HepG2 (cell line): ENCODE measurements around the gene MUC15. TPM values are rescaled to one million over a fixed set of nuclear protein-coding genes. Genes with fewer than 3 reads are reported as not detected.

ENCODE experiments used
- ATAC-seq: fragments of 200-7000 bp; cut with Tn5 transposase; 3 replicates; pipeline ENCODE4 v1.9.1; 2020; ENCODE audit warnings: mild to moderate bottlenecking, moderate library complexity
- BruUV-seq: library from RNA; stranded (reverse); fragments of 400-500 nt; replicated peaks from 2 replicates; lab custom pipeline; 2021; lab: Mats Ljungman, UMichigan
- CTCF ChIA-PET: fragments of 300-600 bp; formaldehyde crosslinking; extraction: SDS; loops from one replicate; lab custom pipeline; 2021; ENCODE audit warnings: low total read pairs, inconsistent platforms, low intra/inter-chr PET ratio; lab: Yijun Ruan, JAX
- POLR2A ChIA-PET: fragments of 350-600 bp; sonication (Branson Sonifier 250); formaldehyde crosslinking; loops from one replicate; lab custom pipeline; 2020; ENCODE audit warnings: antibody characterized with exemption, inconsistent platforms; lab: Yijun Ruan, JAX
- DNase-seq: peaks from one replicate; pipeline ENCODE4 v3.0.0-alpha.2; 2015; ENCODE audit warnings: low spot score
- FAIRE-seq: peaks from 3 replicates; lab custom pipeline; 2011; peaks lifted over from hg19 to GRCh38; lab: Jason Lieb, UNC
- H2AFZ ChIP-seq: one replicate; pipeline ENCODE4 v1.6.1; 2011; ENCODE audit warnings: low read length, inconsistent platforms
- H3K27ac ChIP-seq: fragments of 300-600 bp; 3 replicates; pipeline ENCODE4 v1.8.0; 2011; ENCODE audit warnings: mixed run types, mild to moderate bottlenecking, mixed read lengths, low read length, inconsistent platforms; ENCODE audit not compliant: insufficient read depth; ENCODE audit errors: extremely low read length
- H3K27me3 ChIP-seq, 2 experiments: fragments of 200-600 bp in 1 of 2; 2 replicates in 1 of 2; 3 replicates in 1 of 2; pipeline versions ENCODE4 v1.6.0 to v1.8.0; 2011; ENCODE audit warnings: low read length in 2 of 2, mild to moderate bottlenecking in 2 of 2, moderate library complexity in 2 of 2, inconsistent platforms in 1 of 2; ENCODE audit not compliant: insufficient read depth in 2 of 2, control insufficient read depth in 1 of 2
- H3K36me3 ChIP-seq, 2 experiments: fragments of 200-600 bp in 1 of 2; replicated peaks in 1 of 2; 2 replicates in 1 of 2; 3 replicates in 1 of 2; pipeline versions ENCODE4 v1.5.1 to v1.8.0; 2011; ENCODE audit warnings: low read length in 2 of 2, inconsistent platforms in 1 of 2; ENCODE audit not compliant: insufficient read depth in 2 of 2, control insufficient read depth in 1 of 2
- H3K4me1 ChIP-seq: 2 replicates; pipeline ENCODE4 v1.5.1; 2012; ENCODE audit warnings: low read length, inconsistent platforms; ENCODE audit not compliant: insufficient read depth
- H3K4me2 ChIP-seq: 2 replicates; pipeline ENCODE4 v1.6.0; 2011; ENCODE audit warnings: low read depth, low read length, inconsistent platforms
- H3K4me3 ChIP-seq, 3 experiments: fragments of 200-600 bp in 1 of 3; sonication (generic), shearing (Covaris generic) in 1 of 3; replicated peaks in 1 of 3; 2 replicates each; pipeline ENCODE4 v1.5.1; 2011 to 2016; ENCODE audit warnings: low read length in 3 of 3, inconsistent platforms in 2 of 3, low read depth in 2 of 3, mild to moderate bottlenecking in 2 of 3, control low read depth in 1 of 3, mixed read lengths in 1 of 3; ENCODE audit not compliant: insufficient read depth in 1 of 3
- H3K79me2 ChIP-seq: one replicate; pipeline ENCODE4 v1.6.1; 2011; ENCODE audit warnings: low read length, inconsistent platforms; ENCODE audit not compliant: insufficient read depth
- H3K9ac ChIP-seq: 2 replicates; pipeline ENCODE4 v1.6.0; 2011; ENCODE audit warnings: mild to moderate bottlenecking, low read depth, low read length, inconsistent platforms; ENCODE audit not compliant: insufficient read depth
- H3K9me3 ChIP-seq: 2 replicates; pipeline ENCODE4 v1.5.1; 2012; ENCODE audit warnings: mild to moderate bottlenecking, low read length
- H4K20me1 ChIP-seq: 2 replicates; pipeline ENCODE4 v1.6.0; 2011; ENCODE audit warnings: inconsistent platforms, mild to moderate bottlenecking, low read length, moderate library complexity; ENCODE audit not compliant: insufficient read depth
- AKAP8 ChIP-seq: sonication (generic); formaldehyde crosslinking; IDR thresholded peaks from 2 replicates; pipeline ENCODE4 v1.5.1; 2020; ENCODE audit warnings: mild to moderate bottlenecking, missing genetic modification reagents
- ESRRA ChIP-seq: sonication (generic); formaldehyde crosslinking; IDR thresholded peaks from 2 replicates; pipeline ENCODE4 v1.5.1; 2020; ENCODE audit warnings: mild to moderate bottlenecking, low read depth, missing genetic modification reagents
- FOXA1 ChIP-seq, 2 experiments: fragments of 450-650 bp in 1 of 2; sonication (generic) in 1 of 2; formaldehyde crosslinking in 1 of 2; IDR thresholded peaks; 2 replicates each; pipeline versions ENCODE4 v1.4.0 to v1.6.1; 2016 to 2020; ENCODE audit warnings: missing genetic modification reagents in 1 of 2
- NFKBIZ ChIP-seq: IDR thresholded peaks from 2 replicates; pipeline ENCODE4 v1.6.1; 2018; ENCODE audit warnings: missing genetic modification reagents, missing compliant biosample characterization
- NFRKB ChIP-seq: fragments of 450-650 bp; IDR thresholded peaks from 2 replicates; pipeline ENCODE4 v1.6.1; 2017
- RFXANK ChIP-seq: IDR thresholded peaks from 2 replicates; pipeline ENCODE4 v1.6.1; 2016
- SNRNP70 ChIP-seq: fragments of 200-400 bp; formaldehyde crosslinking; IDR thresholded peaks from 2 replicates; pipeline ENCODE4 v1.6.1; 2017; ENCODE audit warnings: mild to moderate bottlenecking, low read depth, low read length, moderate library complexity
- SOX6 ChIP-seq, 2 experiments: fragments of 450-650 bp in 1 of 2; sonication (generic) in 1 of 2; formaldehyde crosslinking in 1 of 2; IDR thresholded peaks; 2 replicates each; pipeline versions ENCODE4 v1.4.0 to v1.6.1; 2017 to 2020; ENCODE audit warnings: antibody characterized with exemption in 1 of 2, mild to moderate bottlenecking in 1 of 2, missing genetic modification reagents in 1 of 2
- TMF1 ChIP-seq: sonication (generic); formaldehyde crosslinking; IDR thresholded peaks from 2 replicates; pipeline ENCODE4 v1.8.1; 2022; ENCODE audit warnings: low read depth, missing genetic modification reagents
- TOE1 ChIP-seq: sonication (generic); formaldehyde crosslinking; IDR thresholded peaks from 2 replicates; pipeline ENCODE4 v1.4.0; 2020; ENCODE audit warnings: mild to moderate bottlenecking, missing genetic modification reagents
- ZBTB26 ChIP-seq: IDR thresholded peaks from 2 replicates; pipeline ENCODE4 v1.6.1; 2016; ENCODE audit warnings: missing compliant biosample characterization, missing genetic modification reagents, borderline replicate concordance
- ZNF124 ChIP-seq: sonication (generic); formaldehyde crosslinking; IDR thresholded peaks from 2 replicates; pipeline ENCODE4 v1.4.0; 2020; ENCODE audit warnings: missing genetic modification reagents
- ZNF17 ChIP-seq: sonication (generic); formaldehyde crosslinking; IDR thresholded peaks from 2 replicates; pipeline ENCODE4 v1.5.0; 2020; ENCODE audit warnings: mild to moderate bottlenecking, missing genetic modification reagents
- ZNF253 ChIP-seq: sonication (generic); formaldehyde crosslinking; IDR thresholded peaks from 2 replicates; pipeline ENCODE4 v1.8.0; 2022; ENCODE audit warnings: mild to moderate bottlenecking, missing genetic modification reagents, borderline replicate concordance
- ZNF543 ChIP-seq: sonication (generic); formaldehyde crosslinking; IDR thresholded peaks from 2 replicates; pipeline ENCODE4 v1.4.0; 2020; ENCODE audit warnings: mild to moderate bottlenecking, missing genetic modification reagents
- ZNF572 ChIP-seq: sonication (generic); formaldehyde crosslinking; IDR thresholded peaks from 2 replicates; pipeline ENCODE4 v1.5.1; 2020; ENCODE audit warnings: mild to moderate bottlenecking, missing genetic modification reagents
- ZNF720 ChIP-seq: sonication (generic); formaldehyde crosslinking; IDR thresholded peaks from 2 replicates; pipeline ENCODE4 v1.4.0; 2020; ENCODE audit warnings: missing genetic modification reagents
- ZNF781 ChIP-seq: sonication (generic); formaldehyde crosslinking; IDR thresholded peaks from 2 replicates; pipeline ENCODE4 v1.5.1; 2020; ENCODE audit warnings: borderline replicate concordance, mild to moderate bottlenecking, missing genetic modification reagents; ENCODE audit errors: not compliant biosample characterization
- WGBS: methylation state at CpG from one replicate; pipeline ENCODE4 v1.1.6; 2017; ENCODE audit warnings: low lambda C conversion rate; 5-methylcytosine and 5-hydroxymethylcytosine counted together
- in situ Hi-C: cut with HindIII; loops from 2 replicates; pipeline ENCODE4 v1.10.0; 2017; ENCODE audit warnings: low pct_unique_long_range_greater_than_20kb; ENCODE audit not compliant: extremely low pct_ligation_motif_present
- intact Hi-C: fragments of 100-400 bp; cut with micrococcal nuclease; formaldehyde crosslinking; loops from one replicate; pipeline ENCODE4 v1.10.0; 2022; ENCODE audit not compliant: unreplicated experiment
- polyA plus RNA-seq, 8 experiments: library from polyadenylated mRNA; depleted of rRNA in 3 of 8; stranded (reverse) in 7 of 8; unstranded in 1 of 8; fragments of >200 nt; fragmentation: Illumina TruSeq in 4 of 8; extraction: Trizol in 4 of 8; gene quantifications; 2 replicates each; pipeline versions ENCODE4 v1.2.1 to v1.2.3, GENCODE V29; 2011 to 2016; ENCODE audit warnings: low read depth in 4 of 8, missing spikeins in 1 of 8, mixed read lengths in 1 of 8; ENCODE audit not compliant: insufficient read depth in 1 of 8
- total RNA-seq, 5 experiments: library from RNA; depleted of rRNA; stranded (reverse); fragments of >200 nt; fragmentation: Illumina TruSeq; extraction: Trizol; gene quantifications; 2 replicates each; pipeline ENCODE4 v1.2.3, GENCODE V29; 2016; ENCODE audit warnings: low read depth in 1 of 5

Gene MUC15
- total and polyA plus RNA-seq, 2 of the 13 experiments (the other 11 are each of a cell fraction or from before 2014, with no cell fraction given) = 4.5 to 18.0 TPM

GRCh38 chr11:26578998-26579661 is 7.1 kb upstream of the MUC15 start:
- TF ChIP-seq ZNF720 (CRISPR knock-in tag) (no peak), AKAP8 (no peak)
- H3K79me2 ChIP-seq = no peaks in the 10 kb centered on the region
- DNase-seq = no peak

GRCh38 chr11:26575946-26576345 is 3.9 kb upstream of the MUC15 start:
- TF ChIP-seq NFKBIZ (CRISPR knock-in tag) (no peak), ESRRA (CRISPR knock-in tag) (no peak), RFXANK (no peak), TMF1 (CRISPR knock-in tag) (no peak), ZNF781 (no peak), ZNF572 (CRISPR knock-in tag) (no peak), ZBTB26 (CRISPR knock-in tag) (no peak), FOXA1 (IDR thresholded peaks at IDR 0.05) (no peak), FOXA1 (CRISPR knock-in tag; IDR thresholded peaks at IDR 0.05) (no peak), ZNF543 (CRISPR knock-in tag) (no peak), SOX6 (IDR thresholded peaks at IDR 0.05) (no peak), SOX6 (CRISPR knock-in tag; IDR thresholded peaks at IDR 0.05) (no peak), NFRKB (no peak), SNRNP70 (no peak), TOE1 (no peak), ZNF17 (CRISPR knock-in tag) (no peak), ZNF124 (no peak), ZNF253 (CRISPR knock-in tag) (no peak)
- DNase-seq (no peak), FAIRE-seq (no peak), ATAC-seq (no peak)
- H3K9ac ChIP-seq = no peak overlapping the region
- H3K9me3 ChIP-seq = no peaks in the 10 kb centered on the region
- BruUV-seq = no TSS peak
- 64% methylated on average over 5 of the region's 5 CpGs for WGBS
- no peaks in the 10 kb centered on the region for H3K36me3 ChIP-seq
- no peaks in the 10 kb centered on the region for H3K79me2 ChIP-seq
- H2AFZ ChIP-seq = no peak overlapping the region
- CTCF ChIA-PET = no interaction called here
- in situ Hi-C loops (no loop called here), intact Hi-C loops (no loop called here)
- no peak overlapping the region for H3K4me3 ChIP-seq
- POLR2A ChIA-PET = no interaction called here
- H3K27me3 ChIP-seq = no peaks in the 10 kb centered on the region
- H3K4me2 ChIP-seq = no peak overlapping the region
- H4K20me1 ChIP-seq = no peaks in the 10 kb centered on the region
- no peak overlapping the region for H3K27ac ChIP-seq
- no peaks in the 10 kb centered on the region for H3K4me1 ChIP-seq

More at GRCh38 chr11:26578998-26579661, 7.1 kb upstream of the MUC15 start:
- FAIRE-seq (no peak), ATAC-seq (no peak)
- H3K9ac ChIP-seq = no peak overlapping the region
- CTCF ChIA-PET = no interaction called here
- H2AFZ ChIP-seq = no peak overlapping the region
- no peak overlapping the region for H3K27ac ChIP-seq
- POLR2A ChIA-PET = no interaction called here
- no peaks in the 10 kb centered on the region for H3K9me3 ChIP-seq
- no peaks in the 10 kb centered on the region for H4K20me1 ChIP-seq
- no TSS peak for BruUV-seq
- 58% methylated on average over 1 of the region's 1 CpG for WGBS
- H3K4me3 ChIP-seq = no peak overlapping the region
- intact Hi-C loops = no loop called here
- no peak overlapping the region for H3K4me2 ChIP-seq
- no peaks in the 10 kb centered on the region for H3K27me3 ChIP-seq
- H3K36me3 ChIP-seq = no peaks in the 10 kb centered on the region
- in situ Hi-C loops = no loop called here
- H3K4me1 ChIP-seq = no peaks in the 10 kb centered on the region
